ENCODE results near the gene APH1B.
"Not testable (repeated sequence)": the region's sequence is repeated elsewhere in the genome, so short reads cannot be mapped to it uniquely, and the experiment has no call there.

The APH1B gene

GRCh38 chr15:63340353-63340752 is 62.9 kb downstream of the APH1B start:
- TF ChIP-seq CTCF (IDR thresholded peaks at IDR 0.05; ENCODE audit: control insufficient read depth, extremely low read depth, insufficient read depth): no peak
- DNase-seq (ENCODE audit: low read depth): no peak
- no peak overlapping the region for H3K4me3 ChIP-seq (ENCODE audit: low read depth, low read length)

- TF ChIP-seq CTCF (IDR thresholded peaks at IDR 0.05; ENCODE audit: control insufficient read depth, extremely low read depth, insufficient read depth): no peak
- no peak overlapping the region for H3K4me3 ChIP-seq (ENCODE audit: low read depth, low read length)
- no peak for DNase-seq (ENCODE audit: low read depth)
Measured at GRCh38 chr15:63340878-63341277, 63.5 kb downstream of the APH1B start.

GRCh38 chr15:63341898-63342297 is 64.5 kb downstream of the APH1B start:
- TF ChIP-seq CTCF (IDR thresholded peaks at IDR 0.05; ENCODE audit: control insufficient read depth, extremely low read depth, insufficient read depth): no peak
- no peak overlapping the region for H3K4me3 ChIP-seq (ENCODE audit: low read depth, low read length)
- DNase-seq (ENCODE audit: low read depth): no peak

- not testable (repeated sequence) for H3K4me3 ChIP-seq (ENCODE audit: low read depth, low read length); DNase-seq (ENCODE audit: low read depth)
Measured at GRCh38 chr15:63342996-63343562, 65.7 kb downstream of the APH1B start.

- no peak for DNase-seq (ENCODE audit: low read depth)
- no peak overlapping the region for H3K4me3 ChIP-seq (ENCODE audit: low read depth, low read length)
- no peak for TF ChIP-seq CTCF (IDR thresholded peaks at IDR 0.05; ENCODE audit: control insufficient read depth, extremely low read depth, insufficient read depth)
Measured at GRCh38 chr15:63344731-63345390, 67.5 kb downstream of the APH1B start.

GRCh38 chr15:63345391-63345752 is 68.0 kb downstream of the APH1B start:
- DNase-seq (ENCODE audit: low read depth): no peak
- no peak overlapping the region for H3K4me3 ChIP-seq (ENCODE audit: low read depth, low read length)
- TF ChIP-seq CTCF (IDR thresholded peaks at IDR 0.05; ENCODE audit: control insufficient read depth, extremely low read depth, insufficient read depth): no peak

GRCh38 chr15:63347074-63347857 is 69.9 kb downstream of the APH1B start:
- no peak for TF ChIP-seq CTCF (IDR thresholded peaks at IDR 0.05; ENCODE audit: control insufficient read depth, extremely low read depth, insufficient read depth)
- no peak for DNase-seq (ENCODE audit: low read depth)
- H3K4me3 ChIP-seq (ENCODE audit: low read depth, low read length): no peak overlapping the region

Measured in LNCaP clone FGC (cell line).